ENCODE results near the gene GDF9.

Gene GDF9

DNA sequence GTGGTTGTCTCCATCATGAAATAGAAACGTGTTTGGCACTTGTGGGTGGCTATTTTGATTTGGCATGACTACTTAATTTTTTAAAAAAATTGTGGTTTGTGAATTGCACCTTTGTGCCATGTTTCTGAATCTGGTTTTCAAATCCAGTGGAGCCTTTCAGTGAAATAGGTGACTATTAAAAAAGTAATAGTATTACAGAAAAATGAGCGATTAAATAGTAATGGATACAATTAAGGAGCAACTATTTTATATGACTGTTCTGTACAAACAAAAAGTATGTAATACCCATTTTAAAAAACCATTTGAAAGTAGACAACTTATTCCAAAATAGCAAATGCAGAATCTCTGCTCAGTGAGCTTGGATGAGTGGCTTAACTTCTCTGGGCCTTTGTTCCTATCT, 50.2 kb downstream of the GDF9 start:
- no peak for FAIRE-seq

- FAIRE-seq = peak; percentile 55
Observed at GRCh38 chr5:132815454-132815853, 50.8 kb downstream of the GDF9 start.

- no peak for FAIRE-seq
Observed at GRCh38 chr5:132814503-132815294, 51.6 kb downstream of the GDF9 start.

DNA sequence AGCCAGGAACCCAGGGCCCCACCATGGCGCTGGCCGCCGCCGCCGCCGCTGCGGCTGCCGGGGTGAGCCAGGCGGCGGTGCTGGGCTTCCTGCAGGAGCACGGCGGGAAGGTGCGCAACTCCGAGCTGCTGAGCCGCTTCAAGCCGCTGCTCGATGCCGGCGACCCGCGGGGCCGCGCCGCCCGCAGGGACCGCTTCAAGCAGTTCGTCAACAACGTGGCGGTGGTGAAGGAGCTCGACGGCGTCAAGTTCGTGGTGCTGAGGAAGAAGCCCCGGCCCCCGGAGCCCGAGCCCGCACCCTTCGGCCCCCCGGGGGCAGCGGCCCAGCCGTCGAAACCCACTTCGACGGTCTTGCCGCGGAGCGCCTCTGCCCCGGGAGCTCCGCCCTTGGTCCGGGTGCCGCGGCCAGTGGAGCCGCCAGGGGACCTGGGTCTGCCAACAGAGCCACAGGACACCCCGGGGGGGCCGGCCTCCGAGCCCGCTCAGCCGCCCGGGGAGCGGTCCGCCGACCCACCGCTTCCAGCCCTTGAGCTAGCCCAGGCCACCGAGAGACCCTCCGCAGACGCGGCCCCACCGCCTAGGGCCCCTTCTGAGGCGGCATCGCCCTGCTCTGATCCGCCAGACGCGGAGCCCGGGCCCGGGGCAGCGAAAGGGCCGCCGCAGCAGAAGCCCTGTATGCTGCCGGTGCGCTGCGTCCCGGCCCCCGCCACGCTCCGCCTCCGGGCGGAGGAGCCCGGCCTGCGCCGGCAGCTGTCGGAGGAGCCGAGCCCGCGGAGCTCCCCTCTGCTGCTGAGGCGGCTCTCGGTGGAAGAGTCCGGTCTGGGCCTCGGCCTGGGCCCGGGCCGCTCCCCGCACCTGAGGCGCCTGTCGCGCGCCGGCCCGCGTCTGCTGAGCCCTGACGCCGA, 52.4 kb downstream of the GDF9 start:
- no peak for FAIRE-seq

DNA sequence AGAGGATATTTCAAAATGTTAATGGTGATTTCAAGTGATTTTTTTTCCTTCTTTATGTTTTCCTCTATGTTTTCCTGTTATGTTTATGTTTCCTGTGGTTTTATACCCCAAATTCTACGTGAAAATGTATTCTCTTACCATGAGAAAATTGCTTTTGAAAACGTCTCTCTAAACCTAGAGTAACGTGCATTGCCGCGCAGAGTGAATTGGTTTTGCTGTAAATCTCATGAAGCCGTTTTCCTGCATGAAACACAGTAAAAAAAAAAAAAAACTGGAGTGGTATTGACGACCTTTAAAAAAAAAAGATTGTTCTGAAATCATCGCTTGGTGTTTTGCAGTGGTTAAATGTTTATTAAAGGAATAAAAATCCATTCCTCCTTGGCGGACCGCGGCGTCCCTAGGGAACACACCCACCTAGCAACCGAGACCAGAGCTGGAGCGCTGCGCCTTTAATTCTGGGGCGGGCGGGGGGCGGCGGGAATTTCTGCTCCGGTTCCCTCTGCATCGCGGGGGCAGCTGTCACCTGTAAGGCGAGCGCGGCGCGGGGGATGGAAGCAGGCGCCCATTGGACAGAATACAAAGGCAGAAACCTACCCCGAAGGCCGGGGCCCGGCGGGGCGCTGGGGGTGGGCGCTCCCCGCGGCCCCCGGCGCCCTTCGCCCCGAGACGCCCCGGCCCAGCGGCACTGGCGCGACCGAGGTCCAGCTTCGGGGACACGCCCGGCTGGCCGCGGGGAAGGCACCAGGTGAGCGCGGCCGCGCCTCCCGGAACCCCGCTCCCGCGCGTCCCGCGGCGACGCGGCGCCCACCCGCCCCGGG, 53.3 kb downstream of the GDF9 start, which contains the start of gene SOWAHA:
TSS of gene SOWAHA (plus strand) at position 522 of the 818 bp plus-strand sequence. CDS start 320 bp downstream, outside the sequence.
- no peak for FAIRE-seq

- FAIRE-seq = no peak
Observed at GRCh38 chr5:132812123-132812765, 54.0 kb downstream of the GDF9 start.

Data from G401.6 (cell line).